ENCODE measurements around the gene SUN1. TPM values are rescaled to one million over a fixed set of nuclear protein-coding genes. Genes with fewer than 3 reads are reported as not detected.

Gene SUN1, protein sequence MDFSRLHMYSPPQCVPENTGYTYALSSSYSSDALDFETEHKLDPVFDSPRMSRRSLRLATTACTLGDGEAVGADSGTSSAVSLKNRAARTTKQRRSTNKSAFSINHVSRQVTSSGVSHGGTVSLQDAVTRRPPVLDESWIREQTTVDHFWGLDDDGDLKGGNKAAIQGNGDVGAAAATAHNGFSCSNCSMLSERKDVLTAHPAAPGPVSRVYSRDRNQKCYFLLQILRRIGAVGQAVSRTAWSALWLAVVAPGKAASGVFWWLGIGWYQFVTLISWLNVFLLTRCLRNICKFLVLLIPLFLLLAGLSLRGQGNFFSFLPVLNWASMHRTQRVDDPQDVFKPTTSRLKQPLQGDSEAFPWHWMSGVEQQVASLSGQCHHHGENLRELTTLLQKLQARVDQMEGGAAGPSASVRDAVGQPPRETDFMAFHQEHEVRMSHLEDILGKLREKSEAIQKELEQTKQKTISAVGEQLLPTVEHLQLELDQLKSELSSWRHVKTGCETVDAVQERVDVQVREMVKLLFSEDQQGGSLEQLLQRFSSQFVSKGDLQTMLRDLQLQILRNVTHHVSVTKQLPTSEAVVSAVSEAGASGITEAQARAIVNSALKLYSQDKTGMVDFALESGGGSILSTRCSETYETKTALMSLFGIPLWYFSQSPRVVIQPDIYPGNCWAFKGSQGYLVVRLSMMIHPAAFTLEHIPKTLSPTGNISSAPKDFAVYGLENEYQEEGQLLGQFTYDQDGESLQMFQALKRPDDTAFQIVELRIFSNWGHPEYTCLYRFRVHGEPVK
- total RNA-seq (ENCODE audit: unreplicated experiment): 150 TPM
- long read RNA-seq, partial matches to known transcripts: 4 of 13 reads
- long read RNA-seq, other reads (novel, unspliced or antisense): 9 of 13 reads

DNA sequence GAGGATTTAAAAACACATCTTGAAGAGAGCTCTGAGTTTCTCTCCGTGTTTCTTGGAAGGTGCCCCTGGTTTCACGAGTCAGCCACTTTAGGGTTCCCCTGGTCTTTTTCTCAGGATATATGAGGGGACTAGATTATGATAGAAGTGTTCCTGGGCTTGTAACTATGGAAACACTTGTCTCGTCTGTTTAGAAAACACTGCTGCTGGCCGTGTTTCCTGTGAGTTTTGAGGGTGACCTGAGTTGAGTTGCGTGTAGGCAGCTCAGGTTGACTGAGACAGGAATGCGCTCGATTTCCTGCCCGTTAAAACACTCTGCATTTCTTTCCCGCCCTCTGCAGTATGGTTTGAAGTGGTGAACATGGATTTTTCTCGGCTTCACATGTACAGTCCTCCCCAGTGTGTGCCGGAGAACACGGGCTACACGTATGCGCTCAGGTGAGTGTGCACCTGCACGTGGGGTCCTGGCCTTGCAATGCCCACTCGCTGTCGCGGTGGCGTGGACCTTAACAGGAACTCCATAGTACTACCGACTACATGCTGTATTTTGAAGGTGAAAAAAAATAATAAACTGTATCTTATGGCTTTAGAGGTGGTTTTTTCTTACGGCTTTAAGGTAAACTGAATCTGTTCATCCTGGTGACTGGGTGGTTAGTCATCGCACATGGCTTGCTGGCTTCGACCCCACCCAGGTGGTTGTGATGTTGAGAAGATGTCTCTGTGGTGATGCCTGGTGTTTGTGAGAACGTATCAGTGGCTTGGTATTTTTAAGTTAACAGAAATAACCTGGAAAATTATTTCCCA lies at the start of gene SUN1:
Gene SUN1 (plus strand): TSS at position 310 of the 801 bp plus-strand sequence. CDS start 49 bp downstream, at position 359.
- peak; percentile 61 for DNase-seq (ENCODE audit: low spot score)
- Mint-ChIP-seq H3K9me3 (ENCODE audit: unreplicated experiment) (no peaks in the 10 kb centered on the region), H3K4me3 (ENCODE audit: unreplicated experiment) (peak within 1 kb of the TSS; percentile 77), H3K36me3 (ENCODE audit: low read depth, unreplicated experiment) (peaks cover 21% of the 10 kb centered on the region), H3K27me3 (ENCODE audit: unreplicated experiment) (peaks cover 24% of the 10 kb centered on the region), H3K27ac (ENCODE audit: unreplicated experiment) (peak within 1 kb of the TSS; percentile 99), H3K4me1 (ENCODE audit: unreplicated experiment) (peaks cover 34% of the 10 kb centered on the region)
- TF ChIP-seq CTCF (IDR thresholded peaks at IDR 0.05; ENCODE audit: unreplicated experiment): no peak

- peaks cover 37% of the 10 kb centered on the region for H3K36me3 Mint-ChIP-seq (ENCODE audit: low read depth, unreplicated experiment)
- H3K9me3 Mint-ChIP-seq (ENCODE audit: unreplicated experiment): no peaks in the 10 kb centered on the region
- DNase-seq (ENCODE audit: low spot score): no peak
- peaks cover 4% of the 10 kb centered on the region for H3K27me3 Mint-ChIP-seq (ENCODE audit: unreplicated experiment)
- no peak for TF ChIP-seq CTCF (IDR thresholded peaks at IDR 0.05; ENCODE audit: unreplicated experiment)
- H3K4me1 Mint-ChIP-seq (ENCODE audit: unreplicated experiment): no peaks in the 10 kb centered on the region
- no peak overlapping the region for H3K27ac Mint-ChIP-seq (ENCODE audit: unreplicated experiment)
- no peak overlapping the region for H3K4me3 Mint-ChIP-seq (ENCODE audit: unreplicated experiment)
These were observed 49.4 kb upstream of the SUN1 start for GRCh38 chr7:782718-783449.

- peaks cover 42% of the 10 kb centered on the region for H3K36me3 Mint-ChIP-seq (ENCODE audit: low read depth, unreplicated experiment)
- no peak for DNase-seq (ENCODE audit: low spot score)
- H3K27ac Mint-ChIP-seq (ENCODE audit: unreplicated experiment): no peak overlapping the region
- H3K4me3 Mint-ChIP-seq (ENCODE audit: unreplicated experiment): peak overlapping the region; percentile 62
- H3K4me1 Mint-ChIP-seq (ENCODE audit: unreplicated experiment): no peaks in the 10 kb centered on the region
- H3K27me3 Mint-ChIP-seq (ENCODE audit: unreplicated experiment): peaks cover 4% of the 10 kb centered on the region
- H3K9me3 Mint-ChIP-seq (ENCODE audit: unreplicated experiment): no peaks in the 10 kb centered on the region
- TF ChIP-seq CTCF (IDR thresholded peaks at IDR 0.05; ENCODE audit: unreplicated experiment): no peak
These were observed 48.5 kb upstream of the SUN1 start for GRCh38 chr7:783556-784490.

GRCh38 chr7:784971-785370 lies 47.3 kb upstream of the SUN1 start:
- no peak for DNase-seq (ENCODE audit: low spot score)
- Mint-ChIP-seq H3K4me1 (ENCODE audit: unreplicated experiment) (no peaks in the 10 kb centered on the region), H3K9me3 (ENCODE audit: unreplicated experiment) (no peaks in the 10 kb centered on the region), H3K36me3 (ENCODE audit: low read depth, unreplicated experiment) (peaks cover 47% of the 10 kb centered on the region), H3K27me3 (ENCODE audit: unreplicated experiment) (peaks cover 4% of the 10 kb centered on the region), H3K27ac (ENCODE audit: unreplicated experiment) (peak overlapping the region; percentile 4), H3K4me3 (ENCODE audit: unreplicated experiment) (no peak overlapping the region)
- no peak for TF ChIP-seq CTCF (IDR thresholded peaks at IDR 0.05; ENCODE audit: unreplicated experiment)

Data from endothelial cell (in vitro differentiated cells).